ENCODE data around the gene TARS1. TPM values are rescaled to one million over a fixed set of nuclear protein-coding genes. Genes with fewer than 3 reads are reported as not detected.

Gene TARS1
- total and polyA plus RNA-seq, 2 of the 8 experiments (the other 6 are each of a cell fraction or from before 2014, with no cell fraction given), result 94.4 to 445 TPM

GRCh38 chr5:33501899-33502298, 61.1 kb downstream of the TARS1 start:
- no peaks in the 10 kb centered on the region for H3K79me1 ChIP-seq (ENCODE audit: low read depth, low read length)
- ChIA-PET CTCF (ENCODE audit: partially characterized antibody) (interaction anchor here (2.5 kb wide), 1 partner anchor 12 kb away, joined by 8 read pairs; no protein-coding TSS in a partner anchor), POLR2A (ENCODE audit: partially characterized antibody) (interaction anchor here (0.9 kb wide), 1 partner anchor 25 kb away, joined by 3 read pairs; no protein-coding TSS in a partner anchor)
- H3K14ac ChIP-seq (ENCODE audit: insufficient read length), result no peak overlapping the region
- no peak overlapping the region for H2BK120ac ChIP-seq (replicated peaks; ENCODE audit: low read depth, low read length)
- no peak overlapping the region for H3K9ac ChIP-seq (replicated peaks in 1 of 4; ENCODE audit: extremely low read depth in 1 of 4, low read depth in 3 of 4, low read length in 3 of 4)
- H4K20me1 ChIP-seq (replicated peaks in 1 of 2; ENCODE audit: control insufficient read depth in 1 of 2, insufficient read depth in 2 of 2, low read length in 2 of 2), result no peaks in the 10 kb centered on the region
- H2BK20ac ChIP-seq (ENCODE audit: low read length), result no peak overlapping the region
- H3K18ac ChIP-seq (ENCODE audit: extremely low read depth, low read length), result no peak overlapping the region; the same call in 1 of the 2 replicates
- no peak overlapping the region for H2BK12ac ChIP-seq (ENCODE audit: low read depth, low read length)
- H4K91ac ChIP-seq (replicated peaks; ENCODE audit: insufficient read length, low read length), result no peak overlapping the region
- no peak overlapping the region for H3K4me2 ChIP-seq (ENCODE audit: insufficient read depth in 1 of 2, low read depth in 2 of 2, low read length in 2 of 2)
- no peak overlapping the region for H3K27ac ChIP-seq (ENCODE audit: low read depth, low read length)
- no peak overlapping the region for H3K23ac ChIP-seq (ENCODE audit: insufficient read length)
- H2BK15ac ChIP-seq (ENCODE audit: low read length), result no peak overlapping the region
- H3K4me1 ChIP-seq (replicated peaks in 1 of 4; ENCODE audit: control insufficient read depth in 3 of 4, insufficient read depth in 4 of 4, low read length in 3 of 4), result no peaks in the 10 kb centered on the region
- no peak overlapping the region for H2AFZ ChIP-seq (ENCODE audit: low read length)
- DNase-seq (ENCODE audit: low read depth in 1 of 2, low spot score in 2 of 2) (no peak), FAIRE-seq (no peak)
- 95% methylated on average over 27 of the region's 27 CpGs; no CpG with 5 or more reads in 1 of the 2 experiments for WGBS, 2 experiments (ENCODE audit: extremely low coverage in 1 of 2, insufficient coverage in 1 of 2, insufficient read length in 1 of 2, insufficient replicate concordance in 2 of 2, low coverage in 1 of 2, low lambda C conversion rate in 2 of 2, missing lambda C conversion rate in 1 of 2)
- no peaks in the 10 kb centered on the region for H3K23me2 ChIP-seq (ENCODE audit: low read depth, low read length)
- no peaks in the 10 kb centered on the region for H3K79me2 ChIP-seq (ENCODE audit: control insufficient read depth in 1 of 2, insufficient read depth in 2 of 2, low read length in 2 of 2)
- H3K56ac ChIP-seq (replicated peaks; ENCODE audit: insufficient read length, low read depth, low read length), result no peak overlapping the region
- H4K8ac ChIP-seq (ENCODE audit: extremely low read depth, insufficient read depth, low read length), result no peak overlapping the region
- H2AK5ac ChIP-seq (ENCODE audit: low read depth, low read length), result no peak overlapping the region
- H3K27me3 ChIP-seq (replicated peaks in 1 of 4; ENCODE audit: control insufficient read depth in 3 of 4, extremely low read depth in 1 of 4, insufficient read depth in 3 of 4, low read length in 3 of 4), result no peaks in the 10 kb centered on the region
- H3K4ac ChIP-seq (replicated peaks; ENCODE audit: insufficient read length, low read depth, low read length), result no peak overlapping the region
- H3K36me3 ChIP-seq (ENCODE audit: control insufficient read depth in 2 of 4, insufficient read depth in 4 of 4, low read length in 3 of 4), result no peaks in the 10 kb centered on the region
- no peak overlapping the region for H2BK5ac ChIP-seq (ENCODE audit: low read depth, low read length)
- no peaks in the 10 kb centered on the region for H3K9me3 ChIP-seq (ENCODE audit: insufficient read depth in 2 of 2, low read depth in 1 of 2, low read length in 1 of 2)
- no peak overlapping the region for H4K5ac ChIP-seq (ENCODE audit: insufficient read length, low read depth, low read length)
- no peak overlapping the region for H3K4me3 ChIP-seq (ENCODE audit: extremely low read depth in 1 of 4, insufficient read depth in 2 of 4, low read depth in 3 of 4, low read length in 4 of 4)
- TF ChIP-seq BACH1 (IDR thresholded peaks at IDR 0.05; ENCODE audit: low read length) (no peak), EGR1 (IDR thresholded peaks at IDR 0.05; ENCODE audit: borderline replicate concordance, low read depth, low read length) (no peak), SP1 (IDR thresholded peaks at IDR 0.05; ENCODE audit: low read depth, low read length) (no peak), SP2 (IDR thresholded peaks at IDR 0.05; ENCODE audit: low read length) (no peak), TBP (IDR thresholded peaks at IDR 0.05; ENCODE audit: low read depth, low read length) (no peak), CBX5 (IDR thresholded peaks at IDR 0.05; ENCODE audit: low read depth, low read length) (no peak), ATF2 (IDR thresholded peaks at IDR 0.05; ENCODE audit: low read length) (no peak), JUND (IDR thresholded peaks at IDR 0.05; ENCODE audit: low read length) (no peak), SAP30 (IDR thresholded peaks at IDR 0.05; ENCODE audit: insufficient read depth, insufficient replicate concordance, low read length) (no peak), CTBP2 (IDR thresholded peaks at IDR 0.05; ENCODE audit: borderline replicate concordance, insufficient read depth, insufficient read length, low read length) (no peak), RBBP5 (IDR thresholded peaks at IDR 0.05; ENCODE audit: borderline replicate concordance, low read depth, low read length) (no peak), RFX5 (IDR thresholded peaks at IDR 0.05; ENCODE audit: borderline replicate concordance, low read depth, low read length) (no peak), RXRA (IDR thresholded peaks at IDR 0.05; ENCODE audit: insufficient read depth, low read depth, low read length) (no peak), CREB1 (IDR thresholded peaks at IDR 0.05) (no peak)
